PC-3 (cell line): ENCODE measurements around the gene TRIM33. TPM values are rescaled to one million over a fixed set of nuclear protein-coding genes. Genes with fewer than 3 reads are reported as not detected.

Source experiments
- ATAC-seq: fragments of 200-7000 bp; cut with Tn5 transposase; 2 replicates; pipeline ENCODE4 v1.9.1; 2020; ENCODE audit warnings: mild to moderate bottlenecking, moderate library complexity
- BruUV-seq: library from RNA; stranded (reverse); fragments of 400-500 nt; replicated peaks from 2 replicates; lab custom pipeline; 2021; lab: Mats Ljungman, UMichigan
- CTCF ChIA-PET: fragments of 300-600 bp; sonication (Branson Sonifier 250); formaldehyde crosslinking; loops from one replicate; lab custom pipeline; 2022; ENCODE audit warnings: antibody characterized with exemption; lab: Charles Lee
- POLR2A ChIA-PET: fragments of 300-600 bp; sonication (Branson Sonifier 250); formaldehyde crosslinking; loops from one replicate; lab custom pipeline; 2022; ENCODE audit warnings: antibody characterized with exemption; ENCODE audit not compliant: unreplicated experiment; lab: Charles Lee
- DNase-seq: peaks from one replicate; pipeline ENCODE4 v3.0.0-alpha.2; 2015
- H2AFZ ChIP-seq: fragments of 300-600 bp; sonication (generic); 2 replicates; pipeline ENCODE4 v1.6.0; 2016; ENCODE audit warnings: antibody characterized with exemption, low read length
- H3F3A ChIP-seq: fragments of 300-600 bp; sonication (generic); one replicate; pipeline ENCODE4 v1.6.0; 2017; ENCODE audit warnings: antibody characterized with exemption, low read length, control low read depth, mild to moderate bottlenecking; ENCODE audit not compliant: unreplicated experiment
- H3K27ac ChIP-seq: fragments of 300-600 bp; sonication (generic); 2 replicates; pipeline ENCODE4 v1.5.1; 2016; ENCODE audit warnings: mild to moderate bottlenecking, low read length
- H3K27me3 ChIP-seq: fragments of 300-600 bp; sonication (generic); 2 replicates; pipeline ENCODE4 v1.6.1; 2016; ENCODE audit warnings: low read length, mixed read lengths
- H3K36me3 ChIP-seq: fragments of 300-600 bp; sonication (generic); 2 replicates; pipeline ENCODE4 v1.6.1; 2016; ENCODE audit warnings: low read depth, mixed run types, low read length, mixed read lengths
- H3K4me1 ChIP-seq: fragments of 300-600 bp; sonication (generic); 2 replicates; pipeline ENCODE4 v1.5.1; 2016; ENCODE audit warnings: low read length; ENCODE audit not compliant: insufficient read depth
- H3K4me2 ChIP-seq: fragments of 300-600 bp; sonication (generic); 2 replicates; pipeline ENCODE4 v1.6.0; 2016; ENCODE audit warnings: low read length
- H3K4me3 ChIP-seq: fragments of 300-600 bp; sonication (generic); 2 replicates; pipeline ENCODE4 v1.5.1; 2016; ENCODE audit warnings: mild to moderate bottlenecking, low read length, mixed read lengths
- H3K79me2 ChIP-seq: fragments of 300-600 bp; sonication (generic); 2 replicates; pipeline ENCODE4 v1.6.1; 2017; ENCODE audit warnings: low read length, mixed read lengths
- H3K9ac ChIP-seq: fragments of 300-600 bp; sonication (generic); 2 replicates; pipeline ENCODE4 v1.6.0; 2016; ENCODE audit warnings: mild to moderate bottlenecking, low read length
- H3K9me2 ChIP-seq: fragments of 300-600 bp; sonication (generic); replicated peaks from 2 replicates; pipeline ENCODE4 v1.6.1; 2016; ENCODE audit warnings: mixed run types, low read length, mixed read lengths
- H3K9me3 ChIP-seq: fragments of 300-600 bp; sonication (generic); 2 replicates; pipeline ENCODE4 v1.6.1; 2016; ENCODE audit warnings: low read length, mixed read lengths
- H4K20me1 ChIP-seq: fragments of 300-600 bp; sonication (generic); 2 replicates; pipeline ENCODE4 v1.6.1; 2016; ENCODE audit warnings: low read length, mixed read lengths
- CTCF ChIP-seq: fragments of 300-600 bp; sonication (generic); conservative IDR thresholded peaks from 2 replicates; pipeline ENCODE4 v1.5.1; 2017; ENCODE audit warnings: antibody characterized with exemption, low read depth, mild to moderate bottlenecking, low read length
- EZH2 ChIP-seq: fragments of 300-600 bp; sonication (generic); IDR thresholded peaks from one replicate; pipeline ENCODE4 v1.6.1; 2017; ENCODE audit warnings: antibody characterized with exemption, mild to moderate bottlenecking, low read length; ENCODE audit not compliant: unreplicated experiment
- EZH2phosphoT487 ChIP-seq: fragments of 300-600 bp; sonication (generic); IDR thresholded peaks from 2 replicates; pipeline ENCODE4 v1.6.1; 2018; ENCODE audit warnings: mild to moderate bottlenecking, antibody characterized with exemption, low read length, borderline replicate concordance
- intact Hi-C: fragments of 100-400 bp; cut with micrococcal nuclease; formaldehyde crosslinking; loops from 2 replicates; pipeline ENCODE4 v1.9.0; 2023
- total RNA-seq: library from RNA; depleted of rRNA; stranded (reverse); fragments of >200 nt; gene quantifications from 2 replicates; pipeline ENCODE4 v1.2.3, GENCODE V29; 2014

Gene TRIM33
- total RNA-seq, 1 experiment from 2014 or later, result 36.7 TPM

DNA sequence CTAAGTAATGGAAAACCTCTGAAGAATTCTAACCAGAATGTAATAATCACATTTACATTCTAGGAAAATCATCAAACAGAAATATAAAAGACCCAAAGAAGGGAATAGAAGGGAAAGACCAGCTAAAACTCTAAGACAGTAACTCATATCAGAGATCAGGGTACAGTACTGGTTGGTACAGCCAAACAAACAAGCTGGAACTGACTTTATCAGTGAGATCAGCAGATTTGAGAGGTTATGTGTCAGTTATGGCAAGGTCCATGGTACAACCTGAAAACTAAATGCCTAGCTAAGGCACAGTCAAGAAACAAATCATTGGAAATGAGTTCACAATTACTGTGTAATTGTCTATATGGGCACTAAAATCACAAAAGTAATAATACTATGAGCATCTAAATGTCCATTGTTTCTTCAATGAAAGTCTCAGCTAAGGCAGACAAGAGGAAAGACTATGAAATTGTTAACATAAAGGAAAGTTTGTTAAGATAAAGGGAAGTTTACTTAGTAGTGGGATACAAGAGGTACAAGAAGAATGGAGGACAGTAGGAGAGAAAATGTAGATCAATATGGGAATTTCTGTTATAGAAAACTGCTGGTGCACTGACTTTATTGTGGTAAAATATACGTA lies 75.8 kb downstream of the TRIM33 start:
- intact Hi-C loops, result no loop called here
- Histone ChIP-seq H3K4me2 (no peak overlapping the region), H3K4me1 (no peaks in the 10 kb centered on the region), H3K9ac (no peak overlapping the region), H4K20me1 (no peaks in the 10 kb centered on the region), H3K27ac (no peak overlapping the region), H2AFZ (no peak overlapping the region), H3K36me3 (peaks cover 7% of the 10 kb centered on the region; the same call in 1 of the 2 replicates), H3K9me2 (no peaks in the 10 kb centered on the region), H3K9me3 (no peaks in the 10 kb centered on the region), H3K79me2 (0 out of 2 replicates have a peak, but pooled peaks cover 7% of the 10 kb centered on the region), H3K4me3 (no peak overlapping the region), H3K27me3 (no peaks in the 10 kb centered on the region), H3F3A (no peaks in the 10 kb centered on the region)
- no TSS peak for BruUV-seq
- TF ChIP-seq CTCF (no peak), EZH2phosphoT487 (no peak), EZH2 (no peak)
- DNase-seq, result no peak
- no peak for ATAC-seq
- ChIA-PET CTCF (no interaction called here), POLR2A (no interaction called here)

GRCh38 chr1:114431026-114431425 lies 80.0 kb downstream of the TRIM33 start:
- CTCF ChIA-PET, result no interaction called here
- intact Hi-C loops, result no loop called here
- TF ChIP-seq EZH2phosphoT487 (no peak), CTCF (no peak), EZH2 (no peak)

DNA sequence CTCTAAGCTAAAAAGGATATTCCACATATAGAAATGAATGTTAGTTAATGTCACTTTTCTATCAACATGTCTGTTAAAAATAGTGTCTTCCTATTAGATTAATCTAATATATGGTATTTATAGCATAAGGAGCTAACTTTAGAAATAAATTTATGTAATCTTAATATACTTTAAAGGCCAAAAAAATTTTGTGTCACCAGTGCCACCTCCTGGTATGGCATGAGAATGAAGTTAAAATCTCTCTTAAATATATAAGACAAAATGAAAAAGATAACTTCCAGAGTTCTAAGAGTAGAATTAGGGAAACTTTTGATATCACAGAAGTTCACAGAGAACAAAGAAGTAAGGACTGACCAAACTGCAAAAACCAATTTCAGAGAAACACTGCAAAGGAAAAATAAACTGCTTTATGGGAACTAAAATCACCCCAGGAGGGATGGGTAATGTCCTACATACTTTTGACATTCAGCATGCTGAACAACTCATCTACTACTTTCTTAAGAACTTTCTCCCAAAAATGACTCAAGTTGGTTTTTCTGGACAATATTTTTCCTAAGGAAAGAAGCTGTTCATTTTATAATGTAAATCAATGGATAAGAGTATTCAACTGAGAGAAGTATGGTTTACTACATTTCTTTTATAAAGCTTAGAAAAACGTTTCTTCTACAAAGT lies 82.8 kb downstream of the TRIM33 start:
- ATAC-seq (no peak; the same call in 1 of the 2 replicates), DNase-seq (peak; percentile 38)
- no peaks in the 10 kb centered on the region for H3K27me3 ChIP-seq
- peaks cover 28% of the 10 kb centered on the region for H3K36me3 ChIP-seq
- CTCF ChIA-PET, result interaction anchor here (0.6 to 1.0 kb wide), 3 partner anchors 15 to 129 kb away, joined by 3 to 4 read pairs (median 3); no protein-coding TSS in a partner anchor
- intact Hi-C loops, result loop anchor here (1.0 to 5.0 kb wide), 3 partner anchors 82 to 450 kb away; no protein-coding TSS in a partner anchor
- no TSS peak for BruUV-seq
- no peak overlapping the region for H3K4me2 ChIP-seq
- H3K4me1 ChIP-seq, result no peaks in the 10 kb centered on the region
- no peak for TF ChIP-seq EZH2
- no peak for TF ChIP-seq EZH2phosphoT487
- peak; percentile 65 for TF ChIP-seq CTCF
- H3F3A ChIP-seq, result no peaks in the 10 kb centered on the region
- H3K79me2 ChIP-seq, result no peaks in the 10 kb centered on the region
- POLR2A ChIA-PET, result no interaction called here
- H2AFZ ChIP-seq, result no peak overlapping the region
- H3K9ac ChIP-seq, result no peak overlapping the region
- no peak overlapping the region for H3K4me3 ChIP-seq
- no peaks in the 10 kb centered on the region for H3K9me2 ChIP-seq
- H3K9me3 ChIP-seq, result no peaks in the 10 kb centered on the region
- no peak overlapping the region for H3K27ac ChIP-seq
- no peaks in the 10 kb centered on the region for H4K20me1 ChIP-seq

More at GRCh38 chr1:114431026-114431425, 80.0 kb downstream of the TRIM33 start:
- ATAC-seq (no peak), DNase-seq (no peak)
- no peaks in the 10 kb centered on the region for H3K27me3 ChIP-seq
- H3K4me1 ChIP-seq, result no peaks in the 10 kb centered on the region
- POLR2A ChIA-PET, result no interaction called here
- H3K9me2 ChIP-seq, result no peaks in the 10 kb centered on the region
- 0 out of 2 replicates have a peak, but pooled peaks cover 7% of the 10 kb centered on the region for H3K79me2 ChIP-seq
- no peak overlapping the region for H3K9ac ChIP-seq
- H2AFZ ChIP-seq, result no peak overlapping the region
- no peaks in the 10 kb centered on the region for H4K20me1 ChIP-seq
- H3K4me3 ChIP-seq, result no peak overlapping the region
- no peak overlapping the region for H3K27ac ChIP-seq
- H3K36me3 ChIP-seq, result peaks cover 21% of the 10 kb centered on the region
- BruUV-seq, result no TSS peak
- no peaks in the 10 kb centered on the region for H3F3A ChIP-seq
- H3K4me2 ChIP-seq, result no peak overlapping the region
- H3K9me3 ChIP-seq, result no peaks in the 10 kb centered on the region
